Measurements from ENCODE around the gene ITGB8. TPM values are rescaled to one million over a fixed set of nuclear protein-coding genes. Genes with fewer than 3 reads are reported as not detected.

ITGB8 gene
- total RNA-seq, 1 donor from 2014 or later, result 23.3 TPM

GRCh38 chr7:20287317-20287716, 43.4 kb upstream of the ITGB8 start:
- Mint-ChIP-seq H3K36me3 (no peaks in the 10 kb centered on the region), H3K9me3 (no peaks in the 10 kb centered on the region), H3K4me1 (ENCODE audit: unreplicated experiment) (no peaks in the 10 kb centered on the region), H3K27ac (no peak overlapping the region), H3K27me3 (no peaks in the 10 kb centered on the region), H3K4me3 (no peak overlapping the region)
- no peak for DNase-seq (ENCODE audit: extremely low spot score, unreplicated experiment)
- TF ChIP-seq, protein P1, sequence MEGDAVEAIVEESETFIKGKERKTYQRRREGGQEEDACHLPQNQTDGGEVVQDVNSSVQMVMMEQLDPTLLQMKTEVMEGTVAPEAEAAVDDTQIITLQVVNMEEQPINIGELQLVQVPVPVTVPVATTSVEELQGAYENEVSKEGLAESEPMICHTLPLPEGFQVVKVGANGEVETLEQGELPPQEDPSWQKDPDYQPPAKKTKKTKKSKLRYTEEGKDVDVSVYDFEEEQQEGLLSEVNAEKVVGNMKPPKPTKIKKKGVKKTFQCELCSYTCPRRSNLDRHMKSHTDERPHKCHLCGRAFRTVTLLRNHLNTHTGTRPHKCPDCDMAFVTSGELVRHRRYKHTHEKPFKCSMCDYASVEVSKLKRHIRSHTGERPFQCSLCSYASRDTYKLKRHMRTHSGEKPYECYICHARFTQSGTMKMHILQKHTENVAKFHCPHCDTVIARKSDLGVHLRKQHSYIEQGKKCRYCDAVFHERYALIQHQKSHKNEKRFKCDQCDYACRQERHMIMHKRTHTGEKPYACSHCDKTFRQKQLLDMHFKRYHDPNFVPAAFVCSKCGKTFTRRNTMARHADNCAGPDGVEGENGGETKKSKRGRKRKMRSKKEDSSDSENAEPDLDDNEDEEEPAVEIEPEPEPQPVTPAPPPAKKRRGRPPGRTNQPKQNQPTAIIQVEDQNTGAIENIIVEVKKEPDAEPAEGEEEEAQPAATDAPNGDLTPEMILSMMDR (conservative IDR thresholded peaks at IDR 0.05), result no peak

- Mint-ChIP-seq H3K9me3 (no peaks in the 10 kb centered on the region), H3K4me3 (no peak overlapping the region), H3K27ac (no peak overlapping the region), H3K4me1 (ENCODE audit: unreplicated experiment) (no peaks in the 10 kb centered on the region), H3K36me3 (no peaks in the 10 kb centered on the region), H3K27me3 (no peaks in the 10 kb centered on the region)
- DNase-seq (ENCODE audit: extremely low spot score, unreplicated experiment), result no peak
- TF ChIP-seq, protein P1 (conservative IDR thresholded peaks at IDR 0.05), result no peak
These were observed 42.7 kb upstream of the ITGB8 start for GRCh38 chr7:20288036-20288435.

DNA sequence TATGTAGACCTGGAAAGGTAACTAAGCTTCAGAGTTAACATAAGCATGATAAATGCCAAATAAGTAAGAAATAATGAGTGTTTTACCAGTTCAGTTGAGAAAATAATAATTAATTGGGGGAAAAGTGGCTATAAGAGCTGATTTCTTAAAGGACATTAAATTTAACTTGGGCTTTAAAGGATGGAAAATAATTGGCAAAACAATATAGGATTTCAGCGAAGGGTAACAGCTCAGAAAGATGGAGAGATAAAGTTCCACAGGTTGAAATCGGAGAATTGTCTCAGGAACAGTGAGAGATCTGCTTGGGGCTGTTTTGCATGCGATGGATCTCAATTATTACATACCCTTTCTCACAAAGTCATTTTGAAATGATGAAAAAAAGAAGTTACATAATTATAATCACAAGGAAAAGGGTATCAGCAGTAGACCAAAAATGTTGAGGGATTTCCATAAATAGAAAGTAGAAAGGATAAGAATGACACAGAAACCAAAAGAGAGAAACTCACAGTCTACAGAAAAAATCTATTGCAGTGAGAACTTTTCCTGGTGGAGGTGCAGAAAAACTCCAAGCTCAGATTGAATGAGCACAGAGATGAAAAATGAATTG, 40.1 kb upstream of the ITGB8 start:
- TF ChIP-seq, protein P1 (conservative IDR thresholded peaks at IDR 0.05), result no peak
- Mint-ChIP-seq H3K27ac (no peak overlapping the region), H3K4me1 (ENCODE audit: unreplicated experiment) (no peaks in the 10 kb centered on the region), H3K4me3 (no peak overlapping the region), H3K9me3 (no peaks in the 10 kb centered on the region), H3K36me3 (no peaks in the 10 kb centered on the region), H3K27me3 (no peaks in the 10 kb centered on the region)
- DNase-seq (ENCODE audit: extremely low spot score, unreplicated experiment), result no peak

DNA sequence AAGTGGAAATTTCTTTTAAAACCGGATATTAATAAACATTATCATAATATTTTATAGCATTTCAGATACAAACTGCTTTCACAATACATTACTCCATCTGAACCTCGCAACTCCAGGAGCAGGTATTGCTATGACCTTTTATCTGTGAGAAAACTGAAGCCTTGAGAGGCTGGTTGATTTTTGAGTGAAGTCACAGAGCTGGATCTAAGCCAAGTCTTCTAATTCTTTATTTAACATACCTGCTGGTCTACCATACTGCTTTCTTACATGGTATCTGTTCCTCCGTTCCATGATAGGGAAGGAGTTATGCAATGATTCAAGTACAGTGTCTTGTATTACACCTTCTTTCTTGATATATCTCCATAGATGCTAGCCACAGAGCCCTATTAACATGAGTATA, 37.4 kb upstream of the ITGB8 start:
- Mint-ChIP-seq H3K36me3 (no peaks in the 10 kb centered on the region), H3K27ac (no peak overlapping the region), H3K4me1 (ENCODE audit: unreplicated experiment) (no peaks in the 10 kb centered on the region), H3K9me3 (no peaks in the 10 kb centered on the region), H3K27me3 (no peaks in the 10 kb centered on the region), H3K4me3 (no peak overlapping the region)
- TF ChIP-seq, protein P1 (conservative IDR thresholded peaks at IDR 0.05), result no peak
- no peak for DNase-seq (ENCODE audit: extremely low spot score, unreplicated experiment)

DNA sequence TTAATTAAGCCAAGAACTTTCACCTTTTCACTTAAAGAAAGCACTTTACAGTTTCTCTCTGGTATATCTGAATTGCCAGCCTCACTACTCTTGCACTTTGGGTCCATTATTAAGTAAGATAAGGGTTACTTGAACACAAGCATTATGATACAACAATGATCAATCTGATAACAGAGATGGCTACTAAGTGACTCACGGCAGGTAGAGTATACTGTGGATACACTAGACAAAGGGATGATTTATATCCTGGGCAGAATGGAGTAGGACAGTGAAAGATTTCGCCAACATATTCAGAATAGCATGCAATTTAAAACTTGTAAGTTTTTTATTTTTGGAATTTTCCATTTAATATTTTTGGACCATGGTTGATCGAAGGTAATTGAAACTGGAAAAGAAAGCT, 34.3 kb upstream of the ITGB8 start:
- DNase-seq (ENCODE audit: extremely low spot score, unreplicated experiment), result no peak
- H3K4me1 Mint-ChIP-seq (ENCODE audit: unreplicated experiment), result no peaks in the 10 kb centered on the region

More for the DNA sequence above, 34.3 kb upstream of the ITGB8 start:
- H3K4me3 Mint-ChIP-seq, result no peak overlapping the region
- H3K9me3 Mint-ChIP-seq, result no peaks in the 10 kb centered on the region
- no peak overlapping the region for H3K27ac Mint-ChIP-seq
- TF ChIP-seq, protein P1 (conservative IDR thresholded peaks at IDR 0.05), result no peak
- H3K36me3 Mint-ChIP-seq, result no peaks in the 10 kb centered on the region
- H3K27me3 Mint-ChIP-seq, result no peaks in the 10 kb centered on the region
